SKM-1 treated with dmso at 0.1 percent for 144 hours (cell line): ENCODE results near the gene CLEC16A.

Experiments
- DNase-seq: peaks from one replicate; lab custom pipeline; 2025; ENCODE audit not compliant: unreplicated experiment; lab: John Stamatoyannopoulos, UW

Gene CLEC16A

DNA sequence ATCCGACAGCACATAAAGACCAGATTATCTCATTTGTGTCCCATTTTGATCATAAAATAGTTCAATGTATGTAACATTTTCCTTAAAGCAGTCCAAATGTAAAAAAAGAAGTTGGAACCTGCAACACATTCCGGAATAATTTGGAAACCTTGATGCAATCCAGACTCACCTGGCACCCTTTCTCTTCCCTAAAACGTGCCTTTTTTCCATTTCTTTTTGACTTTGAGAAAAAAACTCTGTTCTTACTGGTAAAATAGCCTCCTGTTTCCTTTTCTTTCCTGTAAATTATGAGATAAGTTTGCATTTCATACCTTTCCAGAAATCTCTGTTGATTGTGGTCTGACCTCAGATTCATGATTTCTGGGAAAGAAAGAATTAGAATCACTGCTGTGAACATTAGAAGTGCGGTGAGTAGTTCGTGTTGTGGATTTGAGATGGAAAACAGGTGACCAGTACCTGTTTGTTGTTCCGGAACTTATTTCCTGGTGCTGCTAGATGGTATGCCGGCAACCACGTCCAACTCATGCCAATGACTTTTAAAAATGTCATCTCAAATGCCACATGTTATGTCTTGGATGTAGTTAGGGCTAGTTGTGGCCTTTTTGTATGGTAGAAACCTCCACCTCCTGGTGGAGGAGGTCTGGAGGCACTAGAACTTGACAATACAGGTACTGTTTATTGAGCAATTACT, 203.5 kb downstream of the CLEC16A start:
- DNase-seq, result no peak

GRCh38 chr16:11149011-11149616, 204.8 kb downstream of the CLEC16A start:
- DNase-seq, result no peak

- DNase-seq, result no peak
Measured at GRCh38 chr16:11150190-11150589, 205.8 kb downstream of the CLEC16A start.

DNA sequence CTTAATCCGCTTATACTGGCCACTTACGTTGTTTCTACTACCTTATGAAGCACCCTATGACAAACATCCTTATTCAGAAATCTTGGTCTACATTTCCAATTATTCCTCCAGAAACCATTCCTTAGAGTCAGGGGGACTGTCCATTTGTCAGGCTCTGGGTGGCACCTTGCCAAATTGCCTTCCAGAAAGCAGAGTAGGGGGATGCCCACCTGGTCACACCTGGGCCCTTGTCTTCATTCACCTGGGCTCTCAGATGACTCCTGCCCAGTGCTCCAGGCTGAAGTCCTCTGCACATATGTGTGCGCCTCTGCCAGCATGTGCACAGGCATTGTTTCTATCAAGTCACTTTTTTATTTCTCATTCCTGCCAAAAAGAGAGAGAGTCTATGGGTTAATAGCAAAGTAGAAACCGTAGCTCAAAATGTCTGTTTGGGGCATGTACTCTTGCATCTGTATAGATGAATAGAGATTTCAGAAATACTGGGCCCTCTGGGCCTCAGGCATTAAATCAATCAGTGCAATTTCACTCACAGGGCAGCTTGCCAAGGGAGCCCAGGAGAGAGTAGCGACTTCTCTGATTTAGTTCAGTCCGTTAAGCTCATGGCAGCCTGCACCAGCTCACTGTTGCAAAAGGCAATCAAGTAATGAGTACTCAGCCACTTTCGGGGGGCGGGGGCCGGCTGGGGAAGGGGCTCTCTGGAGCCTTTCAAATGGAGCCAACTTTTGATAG, 207.0 kb downstream of the CLEC16A start:
- no peak for DNase-seq

DNA sequence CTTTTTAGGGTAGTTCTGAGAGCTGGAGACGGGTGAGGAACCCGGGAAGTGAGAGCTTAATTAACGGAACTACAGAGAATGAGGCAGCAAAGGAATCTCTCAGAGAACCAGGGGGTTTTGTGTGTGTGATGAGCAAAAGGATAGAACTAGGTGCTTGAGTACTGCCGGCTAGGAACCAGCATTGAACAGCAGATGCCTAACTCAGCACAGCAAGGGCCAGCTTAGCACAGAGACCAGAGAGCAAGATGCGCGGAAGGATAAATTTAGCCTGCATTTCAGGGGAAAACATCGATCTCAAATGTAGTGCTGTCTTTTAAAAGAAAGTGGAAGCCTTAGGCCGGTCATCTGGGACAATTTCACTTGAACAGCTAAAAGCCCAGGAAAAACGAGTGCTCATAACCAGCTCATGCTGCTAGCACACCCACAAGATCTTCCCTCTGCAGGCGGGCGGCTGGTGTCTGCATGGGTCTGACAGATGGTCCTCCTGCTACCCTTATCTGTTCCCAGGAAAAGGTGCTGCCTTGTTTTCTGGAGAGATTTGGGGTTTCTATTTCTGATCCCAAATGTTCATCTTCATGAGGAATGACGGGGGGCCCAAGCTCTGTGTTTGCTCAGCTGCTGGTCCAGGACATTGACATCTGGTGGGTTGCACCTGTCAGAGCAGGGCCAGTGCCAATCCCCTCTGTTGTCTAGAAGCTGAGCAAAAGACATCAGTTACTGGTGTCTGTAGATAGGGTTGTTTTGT, 207.7 kb downstream of the CLEC16A start:
- no peak for DNase-seq

DNA sequence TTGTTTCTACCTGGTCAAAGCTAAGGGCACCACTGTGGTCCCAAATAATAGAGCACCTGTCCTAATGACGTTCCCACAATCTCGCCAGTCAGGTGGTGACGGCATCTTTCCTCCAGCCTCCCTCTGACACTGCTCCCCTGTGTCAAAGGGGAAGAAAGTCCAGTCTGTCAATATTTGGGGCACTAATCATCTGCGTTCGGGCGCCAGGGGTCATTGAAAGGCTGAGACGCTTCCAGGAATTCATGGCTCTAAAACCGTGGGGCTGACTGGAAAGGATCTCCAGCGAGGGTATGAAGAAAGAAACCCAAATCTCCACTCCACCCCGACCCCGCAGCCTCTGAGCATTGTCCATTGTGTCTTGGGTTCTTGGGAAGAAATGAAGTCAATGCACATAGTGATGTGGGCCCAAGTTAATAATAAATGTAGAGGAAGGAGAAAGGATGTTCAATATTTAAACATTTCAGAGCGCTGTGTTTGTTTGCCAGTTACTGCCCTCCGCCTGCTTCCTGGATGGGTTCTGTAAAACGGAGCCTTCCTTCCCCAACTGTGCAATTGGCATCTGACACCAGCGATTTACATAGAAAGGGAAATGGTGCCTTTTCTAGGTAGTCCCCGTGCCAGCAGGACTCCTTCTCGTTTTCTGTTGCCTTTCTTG, 208.4 kb downstream of the CLEC16A start:
- DNase-seq, result no peak

DNA sequence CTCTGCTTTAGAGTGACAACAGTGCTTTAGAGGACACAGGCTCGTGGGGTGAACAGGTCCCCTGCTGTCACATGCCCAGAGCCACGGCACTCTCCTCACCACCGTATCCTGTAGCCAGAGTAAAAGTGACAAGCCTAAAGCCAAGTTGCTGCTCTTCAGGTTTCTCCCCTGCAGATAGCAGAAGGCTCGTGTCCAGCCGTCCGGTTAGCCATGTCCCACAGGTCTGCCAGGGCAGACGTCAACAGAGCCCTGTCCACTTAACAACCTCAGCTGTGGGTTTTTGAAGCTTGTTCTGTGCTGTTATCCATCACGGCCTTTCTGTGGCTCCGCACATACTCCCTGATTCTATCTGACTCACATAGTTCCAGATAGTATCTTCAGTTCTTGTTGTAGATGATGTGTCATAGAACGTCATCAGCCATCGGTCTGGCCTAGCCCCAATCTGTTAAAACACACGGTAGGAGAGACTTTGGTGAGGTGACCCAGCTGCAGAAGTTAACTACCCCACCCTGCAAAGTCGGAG, 211.0 kb downstream of the CLEC16A start:
- no peak for DNase-seq

GRCh38 chr16:11156401-11156800, 212.0 kb downstream of the CLEC16A start:
- DNase-seq, result no peak

DNA sequence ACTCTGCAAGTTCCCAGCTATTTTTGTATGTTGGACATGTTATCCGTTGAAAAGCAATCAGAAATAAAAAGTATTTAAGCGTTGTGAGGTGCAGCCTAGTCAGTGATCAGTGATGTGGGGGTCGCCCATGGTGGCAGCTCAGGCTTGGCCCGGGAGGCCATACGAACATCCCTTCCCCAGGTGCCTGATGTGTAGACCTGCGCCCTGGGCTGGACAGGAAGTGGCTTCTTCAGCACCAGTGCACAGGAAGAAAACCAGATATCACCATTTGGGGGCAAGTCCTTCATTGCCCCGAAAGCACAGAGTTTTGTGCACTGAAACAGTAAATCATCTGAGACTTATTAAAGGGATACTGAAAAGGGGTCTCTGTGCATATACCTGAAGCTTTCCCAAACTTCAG, 212.8 kb downstream of the CLEC16A start:
- no peak for DNase-seq

- no peak for DNase-seq
Measured at GRCh38 chr16:11158018-11158417, 213.7 kb downstream of the CLEC16A start.

DNA sequence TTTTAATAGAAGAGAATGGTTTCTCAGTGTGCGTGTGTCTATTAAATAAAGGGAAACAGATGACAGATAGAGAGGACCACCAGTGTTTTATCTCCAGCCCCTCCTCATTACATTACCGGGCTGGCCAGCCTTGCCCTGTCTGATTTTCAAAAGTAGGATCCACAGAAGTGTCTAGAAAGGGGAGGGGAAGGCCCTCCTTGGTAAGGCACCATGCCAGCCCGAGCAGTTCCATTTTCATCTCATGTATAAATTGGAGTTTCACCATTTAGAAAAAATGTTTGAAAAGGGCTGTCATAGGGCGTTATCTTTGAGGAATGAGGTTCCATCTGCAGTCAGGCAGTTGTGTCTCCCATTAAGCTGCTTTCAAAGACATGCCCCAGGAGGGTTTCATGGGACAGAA, 214.9 kb downstream of the CLEC16A start:
- no peak for DNase-seq

GRCh38 chr16:11160676-11161115, 216.3 kb downstream of the CLEC16A start:
- no peak for DNase-seq

DNA sequence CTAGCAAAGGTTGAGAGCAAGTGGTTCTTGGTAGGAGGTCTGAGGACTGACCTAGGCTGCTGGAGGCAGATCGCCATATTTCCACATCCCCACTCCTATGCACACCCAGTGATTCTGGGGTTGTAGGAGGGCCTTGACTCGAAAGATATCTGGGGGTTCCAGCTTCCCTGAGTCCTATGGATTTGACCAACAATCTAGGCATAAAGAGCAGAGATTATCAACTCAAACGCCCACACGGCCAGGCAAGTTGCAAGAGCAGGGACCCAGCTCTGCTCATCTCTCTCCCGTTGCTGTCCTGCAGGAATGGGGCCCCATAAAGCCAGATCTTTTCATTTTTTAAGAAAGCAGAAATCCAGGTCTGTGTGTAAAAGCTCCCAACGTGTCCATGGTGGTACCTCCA, 217.1 kb downstream of the CLEC16A start:
- no peak for DNase-seq

DNA sequence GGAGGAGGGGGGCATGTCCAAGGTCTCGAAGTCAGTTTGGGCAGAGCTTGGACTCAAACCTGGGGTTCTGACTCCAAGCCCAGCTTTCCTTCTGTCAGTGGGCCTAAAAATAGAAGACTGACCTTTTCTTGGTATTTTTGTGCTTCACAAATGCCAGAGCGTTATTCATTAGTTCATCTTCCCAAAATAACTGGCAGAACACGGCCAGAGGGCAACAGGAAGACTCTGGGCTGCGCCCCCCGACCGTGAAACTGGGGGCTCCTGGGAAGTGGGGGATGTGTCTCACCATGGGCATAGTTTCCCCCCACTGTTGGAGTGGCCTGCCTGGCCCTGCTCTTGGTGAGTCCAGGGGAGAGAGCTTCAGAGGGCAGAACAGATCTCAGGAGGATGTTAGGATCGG, 217.6 kb downstream of the CLEC16A start:
- no peak for DNase-seq

- DNase-seq, result no peak
Measured at GRCh38 chr16:11162586-11163268, 218.4 kb downstream of the CLEC16A start.

- DNase-seq, result no peak
Measured at GRCh38 chr16:11163761-11164261, 219.4 kb downstream of the CLEC16A start.

- no peak for DNase-seq
Measured at GRCh38 chr16:11164482-11165270, 220.3 kb downstream of the CLEC16A start.

DNA sequence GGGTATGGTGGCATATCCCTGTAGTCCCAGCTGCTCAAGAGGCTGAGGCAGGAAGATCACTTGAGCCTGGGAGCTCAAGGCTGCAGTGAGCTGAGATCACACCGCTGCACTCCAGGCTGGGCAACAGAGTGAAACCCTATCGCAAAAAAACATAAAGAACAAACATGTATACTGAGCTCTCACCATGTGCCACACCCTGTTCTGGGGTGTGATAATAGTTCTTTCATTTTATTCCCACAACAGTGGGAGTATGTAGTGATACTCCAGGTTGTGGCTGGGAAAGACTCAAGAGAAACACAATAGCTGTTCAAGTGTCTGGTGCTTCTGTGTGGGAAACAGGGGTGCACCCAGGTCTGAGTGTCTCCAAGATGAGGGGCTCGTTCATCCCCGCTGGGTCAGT, 221.0 kb downstream of the CLEC16A start:
- no peak for DNase-seq
